A549 treated with dexamethasone at 1 μM for 4 hours (cell line): ENCODE data around the gene CREBL2. TPM values are rescaled to one million over a fixed set of nuclear protein-coding genes. Genes with fewer than 3 reads are reported as not detected.

ENCODE experiments used
- total RNA-seq: library from RNA; stranded (reverse); fragments of 200-300 nt; extraction: Qiagen RNA extraction; gene quantifications from 5 replicates; pipeline ENCODE4 v1.2.3, GENCODE V29; 2022

Gene CREBL2, protein sequence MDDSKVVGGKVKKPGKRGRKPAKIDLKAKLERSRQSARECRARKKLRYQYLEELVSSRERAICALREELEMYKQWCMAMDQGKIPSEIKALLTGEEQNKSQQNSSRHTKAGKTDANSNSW
- total RNA-seq, result 17.7 to 20.3 TPM (median 18.9 TPM) in 5 replicates

DNA sequence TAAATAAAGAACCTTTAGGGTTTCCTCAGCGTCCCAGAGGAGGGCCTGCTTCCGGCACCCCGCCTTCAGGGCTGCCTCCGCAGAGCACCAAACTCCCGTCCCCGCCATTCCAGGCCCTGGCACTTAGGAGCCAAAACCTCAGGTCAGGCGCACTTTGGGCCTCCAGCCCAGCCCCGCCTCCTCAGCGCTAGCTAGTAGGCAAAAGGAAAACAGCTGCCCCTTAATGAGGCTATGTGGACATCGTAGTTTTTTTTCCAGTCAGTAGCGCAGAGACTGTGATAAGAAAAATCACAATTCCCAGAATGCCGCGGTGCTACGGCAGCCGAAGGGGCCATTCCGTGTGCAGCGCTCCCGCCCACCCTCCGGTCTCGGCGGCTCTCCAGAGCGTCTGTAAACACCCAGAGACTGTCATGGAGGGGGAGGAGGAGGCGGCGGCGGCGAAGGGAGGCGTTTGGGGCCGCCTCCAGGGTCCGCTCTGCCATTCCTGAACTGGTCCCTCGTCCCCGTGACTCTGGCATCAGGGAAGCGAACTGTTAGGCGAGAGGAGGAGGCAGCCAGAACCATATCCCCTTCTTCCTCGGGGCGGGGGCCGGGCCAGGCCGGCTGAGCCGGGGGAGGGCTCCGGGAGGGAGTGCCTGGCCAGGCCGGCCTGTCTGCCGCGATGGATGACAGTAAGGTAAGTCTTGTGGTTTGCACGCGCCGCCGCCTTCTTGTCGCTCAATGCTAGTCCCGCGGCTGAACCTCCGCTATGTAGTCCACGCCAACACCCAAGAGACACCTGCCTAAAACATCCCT is at the start of gene CREBL2:
Gene CREBL2 (plus strand): TSS at position 365 of the 795 bp plus-strand sequence. CDS start 297 bp downstream, at position 662.

GRCh38 chr12:12562585-12563261 is 49.0 kb upstream of the CREBL2 start, which contains the start of gene DUSP16:
Gene DUSP16, minus strand, starts transcription at chr12:12562863. Its CDS starts 41,765 bp downstream, at chr12:12521098.

Other genes with a start within 250 kb of the CREBL2 start
- gene DUSP16, start 49.0 kb upstream of the CREBL2 start, total RNA-seq, result 6.6 to 11.7 TPM (median 9.3 TPM) in 5 replicates
- gene GPR19, start 84.3 kb downstream of the CREBL2 start, total RNA-seq, result 0.57 to 1.2 TPM (median 0.86 TPM) in 5 replicates
- gene CDKN1B, start 105.5 kb downstream of the CREBL2 start, total RNA-seq, result 13.6 to 16.2 TPM (median 14.2 TPM) in 5 replicates
- gene APOLD1, start 173.8 kb downstream of the CREBL2 start, total RNA-seq, result 0.22 to 0.45 TPM (median 0.39 TPM) in 5 replicates
- gene DDX47, start 201.5 kb downstream of the CREBL2 start, total RNA-seq, result 69.4 to 90.5 TPM (median 69.9 TPM) in 5 replicates